Dedifferentiated amniotic fluid mesenchymal stem cell (primary cell): ENCODE results near the gene RABGAP1L.
"Not testable (repeated sequence)": the region's sequence is repeated elsewhere in the genome, so short reads cannot be mapped to it uniquely, and the experiment has no call there.

Source experiments
- DNase-seq: peaks from one replicate; pipeline ENCODE4 v3.0.0-alpha.2; 2016; ENCODE audit errors: extremely low spot score

Gene RABGAP1L

GRCh38 chr1:174556392-174556791 is 397.1 kb downstream of the RABGAP1L start:
- DNase-seq: no peak

GRCh38 chr1:174568551-174568950 is 409.2 kb downstream of the RABGAP1L start:
- no peak for DNase-seq

GRCh38 chr1:174569240-174569639 is 409.9 kb downstream of the RABGAP1L start:
- no peak for DNase-seq

- no peak for DNase-seq
Observed at GRCh38 chr1:174572771-174573170, 413.5 kb downstream of the RABGAP1L start.

- DNase-seq: not testable (repeated sequence)
Observed at GRCh38 chr1:174576120-174576519, 416.8 kb downstream of the RABGAP1L start.

- DNase-seq: no peak
Observed at GRCh38 chr1:174577681-174578080, 418.4 kb downstream of the RABGAP1L start.

GRCh38 chr1:174580801-174581200 is 421.5 kb downstream of the RABGAP1L start:
- no peak for DNase-seq

- DNase-seq: no peak
Observed at GRCh38 chr1:174583316-174583715, 424.0 kb downstream of the RABGAP1L start.

- no peak for DNase-seq
Observed at GRCh38 chr1:174584071-174584470, 424.8 kb downstream of the RABGAP1L start.

GRCh38 chr1:174588618-174589017 is 429.3 kb downstream of the RABGAP1L start:
- DNase-seq: not testable (repeated sequence)

GRCh38 chr1:174605198-174605597 is 445.9 kb downstream of the RABGAP1L start:
- no peak for DNase-seq

GRCh38 chr1:174606471-174606870 is 447.2 kb downstream of the RABGAP1L start:
- DNase-seq: no peak

GRCh38 chr1:174617905-174618304 is 458.6 kb downstream of the RABGAP1L start:
- not testable (repeated sequence) for DNase-seq

GRCh38 chr1:174623324-174624035 is 464.2 kb downstream of the RABGAP1L start:
- no peak for DNase-seq

- no peak for DNase-seq
Observed at GRCh38 chr1:174626031-174627025, 467.0 kb downstream of the RABGAP1L start.

GRCh38 chr1:174637487-174637886 is 478.2 kb downstream of the RABGAP1L start:
- no peak for DNase-seq

- no peak for DNase-seq
Observed at GRCh38 chr1:174639461-174639860, 480.1 kb downstream of the RABGAP1L start.

- no peak for DNase-seq
Observed at GRCh38 chr1:174640783-174641182, 481.5 kb downstream of the RABGAP1L start.

- DNase-seq: no peak
Observed at GRCh38 chr1:174642393-174642792, 483.1 kb downstream of the RABGAP1L start.

- DNase-seq: no peak
Observed at GRCh38 chr1:174643206-174643605, 483.9 kb downstream of the RABGAP1L start.

GRCh38 chr1:174649572-174649971 is 490.3 kb downstream of the RABGAP1L start:
- DNase-seq: not testable (repeated sequence)

- DNase-seq: no peak
Observed at GRCh38 chr1:174652569-174653280, 493.4 kb downstream of the RABGAP1L start.
